WTC11 (cell line): ENCODE data around the gene RPGR. TPM values are rescaled to one million over a fixed set of nuclear protein-coding genes. Genes with fewer than 3 reads are reported as not detected.

ENCODE experiments used
- ATAC-seq: fragments of 200-7000 bp; cut with Tn5 transposase; 2 replicates; pipeline ENCODE4 v1.10.0; 2021; ENCODE audit warnings: mild to moderate bottlenecking, moderate library complexity
- Bru-seq: library from RNA; stranded (reverse); fragments of 400-500 nt; gene quantifications from one replicate; lab custom pipeline; 2021; lab: Mats Ljungman, UMichigan
- CTCF ChIA-PET: fragments of 300-600 bp; sonication (Branson Sonifier 250); formaldehyde crosslinking; loops from one replicate; lab custom pipeline; 2021; ENCODE audit warnings: antibody characterized with exemption; lab: Charles Lee
- POLR2A ChIA-PET: fragments of 350-600 bp; sonication (Branson Sonifier 250); formaldehyde crosslinking; loops from one replicate; lab custom pipeline; 2021; ENCODE audit warnings: antibody characterized with exemption; lab: Charles Lee
- DNase-seq: peaks from one replicate; pipeline ENCODE4 v3.0.0; 2021; ENCODE audit warnings: low spot score
- H3K27ac Mint-ChIP-seq: 2 replicates; pipeline ENCODE4 v1.8.0; 2021; ENCODE audit warnings: mixed read lengths
- H3K27me3 Mint-ChIP-seq: 2 replicates; pipeline ENCODE4 v1.8.0; 2021; ENCODE audit warnings: low read depth, mild to moderate bottlenecking, moderate library complexity, mixed read lengths
- H3K36me3 Mint-ChIP-seq: 2 replicates; pipeline ENCODE4 v1.8.0; 2021; ENCODE audit warnings: mixed read lengths
- H3K4me1 Mint-ChIP-seq: 2 replicates; pipeline ENCODE4 v1.8.0; 2022; ENCODE audit warnings: mixed read lengths
- H3K4me3 Mint-ChIP-seq: 2 replicates; pipeline ENCODE4 v1.8.0; 2021; ENCODE audit warnings: mild to moderate bottlenecking, moderate library complexity, mixed read lengths
- H3K9me3 Mint-ChIP-seq: 2 replicates; pipeline ENCODE4 v1.8.0; 2021; ENCODE audit warnings: mixed read lengths
- ARID4B ChIP-seq: sonication (generic); formaldehyde crosslinking; IDR thresholded peaks from 2 replicates; pipeline ENCODE4 v1.8.0; 2023; ENCODE audit warnings: missing genetic modification reagents, mild to moderate bottlenecking, borderline replicate concordance
- ATF2 ChIP-seq: sonication (generic); formaldehyde crosslinking; IDR thresholded peaks from 2 replicates; pipeline ENCODE4 v1.8.1; 2022; ENCODE audit warnings: low read depth, missing genetic modification reagents, borderline replicate concordance
- ETV6 ChIP-seq: sonication (generic); formaldehyde crosslinking; IDR thresholded peaks from 2 replicates; pipeline ENCODE4 v1.8.1; 2022; ENCODE audit warnings: mild to moderate bottlenecking, missing genetic modification reagents
- FOXK1 ChIP-seq: sonication (generic); formaldehyde crosslinking; IDR thresholded peaks from 2 replicates; pipeline ENCODE4 v1.8.0; 2022; ENCODE audit warnings: mild to moderate bottlenecking, moderate library complexity, missing genetic modification reagents
- FOXP1 ChIP-seq: sonication (generic); formaldehyde crosslinking; IDR thresholded peaks from 2 replicates; pipeline ENCODE4 v1.8.0; 2022; ENCODE audit warnings: missing genetic modification reagents, mild to moderate bottlenecking, moderate library complexity, borderline replicate concordance
- MXD4 ChIP-seq: fragments of 250-450 bp; sonication (Bioruptor Pico); IDR thresholded peaks from 2 replicates; pipeline ENCODE4 v1.8.0; 2021; ENCODE audit warnings: mild to moderate bottlenecking, moderate library complexity, borderline replicate concordance
- MYBL2 ChIP-seq: sonication (generic); formaldehyde crosslinking; IDR thresholded peaks from 2 replicates; pipeline ENCODE4 v1.8.1; 2023; ENCODE audit warnings: mild to moderate bottlenecking, moderate library complexity, missing genetic modification reagents
- RELA ChIP-seq: sonication (generic); formaldehyde crosslinking; IDR thresholded peaks from 2 replicates; pipeline ENCODE4 v1.8.1; 2022; ENCODE audit warnings: missing genetic modification reagents, mild to moderate bottlenecking, borderline replicate concordance
- SP1 ChIP-seq: sonication (generic); formaldehyde crosslinking; conservative IDR thresholded peaks from 2 replicates; pipeline ENCODE4 v1.8.1; 2022; ENCODE audit warnings: missing genetic modification reagents
- TEAD1 ChIP-seq: sonication (generic); formaldehyde crosslinking; IDR thresholded peaks from 2 replicates; pipeline ENCODE4 v1.8.0; 2022; ENCODE audit warnings: mild to moderate bottlenecking, missing genetic modification reagents
- ZNF281 ChIP-seq: sonication (generic); formaldehyde crosslinking; IDR thresholded peaks from 2 replicates; pipeline ENCODE4 v1.8.0; 2023; ENCODE audit warnings: mild to moderate bottlenecking, missing genetic modification reagents
- long read RNA-seq, 3 experiments: library from RNA in 1 of 3; library from capped mRNA in 1 of 3; library from polyadenylated mRNA in 1 of 3; unstranded in 2 of 3; stranded (forward) in 1 of 3; transcript quantifications; one replicate each; pipeline ENCODE4 v2.0.0, GENCODE V29; 2021
- total RNA-seq: library from RNA; stranded (reverse); gene quantifications from 3 replicates; pipeline ENCODE4 v1.2.3, GENCODE V29; 2021
- TF ChIP-seq, protein P1 (sequence below): sonication (generic); formaldehyde crosslinking; IDR thresholded peaks from 2 replicates; pipeline ENCODE4 v1.8.0; 2022; ENCODE audit warnings: mild to moderate bottlenecking, missing genetic modification reagents
- TF ChIP-seq, protein P2 (sequence below): sonication (generic); formaldehyde crosslinking; IDR thresholded peaks from 2 replicates; pipeline ENCODE4 v1.8.1; 2022; ENCODE audit warnings: mild to moderate bottlenecking, moderate library complexity, missing genetic modification reagents
- TF ChIP-seq, protein P3 (sequence below): fragments of 200-600 bp; IDR thresholded peaks from 2 replicates; pipeline ENCODE4 v1.8.0; 2022; ENCODE audit warnings: antibody characterized with exemption

The RPGR gene
- 8.5 to 11.1 TPM (median 10.7 TPM) in 3 replicates for total RNA-seq
- percentile 63 among the genes with signal in this experiment for Bru-seq, nascent RNA
- long read RNA-seq, experiment 1, transcript RPGR-201 (19 exons, 3,108 nt): major isoform, 9 of 17 reads
- long read RNA-seq, experiment 1, partial matches to known transcripts: 4 of 17 reads
- long read RNA-seq, experiment 1, other reads (novel, unspliced or antisense): 4 of 17 reads
- long read RNA-seq, experiment 2, partial matches to known transcripts: 3 of 9 reads
- long read RNA-seq, experiment 2, other reads (novel, unspliced or antisense): 4 of 9 reads
- long read RNA-seq, experiment 3, transcript RPGR-201 (19 exons, 3,108 nt): major isoform, 10 of 19 reads
- long read RNA-seq, experiment 3, partial matches to known transcripts: 4 of 19 reads
- long read RNA-seq, experiment 3, other reads (novel, unspliced or antisense): 5 of 19 reads

DNA sequence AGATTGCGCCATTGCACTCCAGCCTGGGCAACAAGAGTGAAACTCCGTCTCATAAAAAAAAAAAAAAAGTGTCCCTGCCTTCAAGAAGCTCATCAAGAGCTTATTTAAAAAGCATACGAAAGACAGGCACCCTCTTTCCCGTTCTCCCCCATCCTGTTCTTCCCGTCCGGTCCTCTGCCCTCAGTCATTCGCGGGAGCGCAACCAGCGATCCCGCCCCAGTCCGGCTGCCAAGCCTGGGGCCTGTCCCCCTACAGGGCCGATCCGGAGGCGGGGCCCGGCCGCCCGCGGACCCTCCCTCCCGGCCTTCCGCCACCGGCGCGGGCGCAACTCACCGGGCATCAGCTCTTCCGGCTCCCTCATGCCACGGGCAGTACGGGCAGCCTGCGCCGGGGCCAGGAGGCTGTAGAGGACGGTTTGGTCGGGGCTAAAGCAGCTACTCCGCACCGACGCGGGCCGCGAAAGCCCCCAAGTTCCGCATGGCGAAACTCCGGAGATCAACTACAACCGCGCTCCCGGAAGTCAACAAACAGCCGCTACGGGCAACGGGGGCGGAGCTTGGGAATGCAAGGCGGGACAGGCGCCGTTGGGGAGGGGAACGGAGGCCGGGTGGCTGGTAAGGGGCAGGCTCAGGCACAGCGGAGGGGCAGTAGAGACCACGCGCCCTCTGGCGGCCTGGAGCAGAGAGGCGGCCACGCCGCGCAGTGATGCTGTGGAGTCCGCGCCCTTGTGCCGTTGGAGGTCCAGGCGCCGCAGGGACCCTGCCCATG, at the start of gene RPGR:
RPGR (minus strand) TSS at position 503 of the 768 bp plus-strand sequence; CDS start at position 361, 142 bp downstream.
- CTCF ChIA-PET: interaction anchor here (0.6 to 1.6 kb wide), 14 partner anchors 16 to 333 kb away, joined by 3 to 8 read pairs (median 4); a partner anchor contains a TSS
- Mint-ChIP-seq H3K27ac (peak within 1 kb of the TSS; percentile 98), H3K4me3 (peak within 1 kb of the TSS; percentile 88), H3K9me3 (no peaks in the 10 kb centered on the region), H3K27me3 (no peaks in the 10 kb centered on the region), H3K36me3 (no peaks in the 10 kb centered on the region), H3K4me1 (peaks cover 10% of the 10 kb centered on the region; the same call in 1 of the 2 replicates)
- ATAC-seq (peak; percentile 95), DNase-seq (peak; percentile 93)
- POLR2A ChIA-PET: interaction anchor here (0.5 to 1.0 kb wide), 3 partner anchors 8 to 1549 kb away, joined by 3 read pairs; no protein-coding TSS in a partner anchor
- peak; percentile 35; the same call in 1 of the 2 replicates for TF ChIP-seq MYBL2 (CRISPR knock-in tag)
- TF ChIP-seq ZNF281 (CRISPR knock-in tag): peak; percentile 87
- TF ChIP-seq MXD4 (CRISPR knock-in tag): no peak
- TF ChIP-seq, protein P1, sequence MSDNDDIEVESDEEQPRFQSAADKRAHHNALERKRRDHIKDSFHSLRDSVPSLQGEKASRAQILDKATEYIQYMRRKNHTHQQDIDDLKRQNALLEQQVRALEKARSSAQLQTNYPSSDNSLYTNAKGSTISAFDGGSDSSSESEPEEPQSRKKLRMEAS (CRISPR knock-in tag): peak; percentile 65
- peak; percentile 92 for TF ChIP-seq SP1 (CRISPR knock-in tag)
- TF ChIP-seq ETV6 (CRISPR knock-in tag): no peak
- peak; percentile 34; the same call in 1 of the 2 replicates for TF ChIP-seq TEAD1 (CRISPR knock-in tag)
- peak; percentile 93 for TF ChIP-seq FOXK1
- no peak for TF ChIP-seq ATF2
- TF ChIP-seq FOXP1 (CRISPR knock-in tag): peak; percentile 33; the same call in 1 of the 2 replicates
- TF ChIP-seq RELA (CRISPR knock-in tag): 0 out of 2 replicates have a peak, but pooled peaks have one; percentile 26
- TF ChIP-seq, protein P2, sequence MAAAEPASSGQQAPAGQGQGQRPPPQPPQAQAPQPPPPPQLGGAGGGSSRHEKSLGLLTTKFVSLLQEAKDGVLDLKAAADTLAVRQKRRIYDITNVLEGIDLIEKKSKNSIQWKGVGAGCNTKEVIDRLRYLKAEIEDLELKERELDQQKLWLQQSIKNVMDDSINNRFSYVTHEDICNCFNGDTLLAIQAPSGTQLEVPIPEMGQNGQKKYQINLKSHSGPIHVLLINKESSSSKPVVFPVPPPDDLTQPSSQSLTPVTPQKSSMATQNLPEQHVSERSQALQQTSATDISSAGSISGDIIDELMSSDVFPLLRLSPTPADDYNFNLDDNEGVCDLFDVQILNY (CRISPR knock-in tag): peak; percentile 28; the same call in 1 of the 2 replicates
- peak; percentile 77; the same call in 1 of the 2 replicates for TF ChIP-seq ARID4B (CRISPR knock-in tag)
- TF ChIP-seq, protein P3, sequence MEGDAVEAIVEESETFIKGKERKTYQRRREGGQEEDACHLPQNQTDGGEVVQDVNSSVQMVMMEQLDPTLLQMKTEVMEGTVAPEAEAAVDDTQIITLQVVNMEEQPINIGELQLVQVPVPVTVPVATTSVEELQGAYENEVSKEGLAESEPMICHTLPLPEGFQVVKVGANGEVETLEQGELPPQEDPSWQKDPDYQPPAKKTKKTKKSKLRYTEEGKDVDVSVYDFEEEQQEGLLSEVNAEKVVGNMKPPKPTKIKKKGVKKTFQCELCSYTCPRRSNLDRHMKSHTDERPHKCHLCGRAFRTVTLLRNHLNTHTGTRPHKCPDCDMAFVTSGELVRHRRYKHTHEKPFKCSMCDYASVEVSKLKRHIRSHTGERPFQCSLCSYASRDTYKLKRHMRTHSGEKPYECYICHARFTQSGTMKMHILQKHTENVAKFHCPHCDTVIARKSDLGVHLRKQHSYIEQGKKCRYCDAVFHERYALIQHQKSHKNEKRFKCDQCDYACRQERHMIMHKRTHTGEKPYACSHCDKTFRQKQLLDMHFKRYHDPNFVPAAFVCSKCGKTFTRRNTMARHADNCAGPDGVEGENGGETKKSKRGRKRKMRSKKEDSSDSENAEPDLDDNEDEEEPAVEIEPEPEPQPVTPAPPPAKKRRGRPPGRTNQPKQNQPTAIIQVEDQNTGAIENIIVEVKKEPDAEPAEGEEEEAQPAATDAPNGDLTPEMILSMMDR: peak; percentile 35
